Measurements from ENCODE around the gene KIF5A.
"Not testable (repeated sequence)": the region's sequence is repeated elsewhere in the genome, so short reads cannot be mapped to it uniquely, and the experiment has no call there.

Gene KIF5A

GRCh38 chr12:57615637-57616036 lies 65.8 kb downstream of the KIF5A start:
- no peaks in the 10 kb centered on the region for H3K79me2 ChIP-seq (ENCODE audit: insufficient read depth, low read length)
- no peak overlapping the region for H3K4me3 ChIP-seq (ENCODE audit: low read depth, low read length, poor library complexity, severe bottlenecking)
- no peaks in the 10 kb centered on the region for H3F3A ChIP-seq (ENCODE audit: insufficient read depth, low read length)
- no peaks in the 10 kb centered on the region for H4K20me1 ChIP-seq (ENCODE audit: insufficient read depth, low read length)
- no peak overlapping the region for H3K27ac ChIP-seq (ENCODE audit: low read depth, low read length, poor library complexity, severe bottlenecking)
- H3K36me3 ChIP-seq (ENCODE audit: insufficient read depth, low read length), result no peaks in the 10 kb centered on the region
- peaks cover 10% of the 10 kb centered on the region for H3K4me1 ChIP-seq (ENCODE audit: insufficient read depth, low read length, severe bottlenecking)
- no peaks in the 10 kb centered on the region for H3K9me3 ChIP-seq (ENCODE audit: low read length)
- no peaks in the 10 kb centered on the region for H3K9me2 ChIP-seq (ENCODE audit: low read depth, low read length)
- no peak overlapping the region for H3K4me2 ChIP-seq (ENCODE audit: low read length)
- no peak overlapping the region for H3K9ac ChIP-seq (ENCODE audit: low read length)
- TF ChIP-seq CTCF (IDR thresholded peaks at IDR 0.05; ENCODE audit: low read length) (no peak), EZH2 (IDR thresholded peaks at IDR 0.05; ENCODE audit: borderline replicate concordance, low read length) (no peak)
- H2AFZ ChIP-seq (ENCODE audit: low read length), result no peak overlapping the region
- peaks cover 4% of the 10 kb centered on the region; the same call in 1 of the 2 replicates for H3K27me3 ChIP-seq (ENCODE audit: insufficient read depth, low read length)

GRCh38 chr12:57616383-57617101 lies 66.7 kb downstream of the KIF5A start:
- Histone ChIP-seq H3K9ac (ENCODE audit: low read length) (no peak overlapping the region), H3K36me3 (ENCODE audit: insufficient read depth, low read length) (no peaks in the 10 kb centered on the region), H3K4me2 (ENCODE audit: low read length) (no peak overlapping the region), H3F3A (ENCODE audit: insufficient read depth, low read length) (no peaks in the 10 kb centered on the region), H3K4me3 (ENCODE audit: low read depth, low read length, poor library complexity, severe bottlenecking) (no peak overlapping the region), H3K9me2 (ENCODE audit: low read depth, low read length) (no peaks in the 10 kb centered on the region), H4K20me1 (ENCODE audit: insufficient read depth, low read length) (no peaks in the 10 kb centered on the region), H3K9me3 (ENCODE audit: low read length) (no peaks in the 10 kb centered on the region), H3K27ac (ENCODE audit: low read depth, low read length, poor library complexity, severe bottlenecking) (no peak overlapping the region), H3K79me2 (ENCODE audit: insufficient read depth, low read length) (no peaks in the 10 kb centered on the region), H3K4me1 (ENCODE audit: insufficient read depth, low read length, severe bottlenecking) (peaks cover 18% of the 10 kb centered on the region), H3K27me3 (ENCODE audit: insufficient read depth, low read length) (peaks cover 4% of the 10 kb centered on the region; the same call in 1 of the 2 replicates), H2AFZ (ENCODE audit: low read length) (no peak overlapping the region)
- TF ChIP-seq EZH2 (IDR thresholded peaks at IDR 0.05; ENCODE audit: borderline replicate concordance, low read length) (no peak), CTCF (IDR thresholded peaks at IDR 0.05; ENCODE audit: low read length) (no peak)

GRCh38 chr12:57617942-57618341 lies 68.1 kb downstream of the KIF5A start:
- Histone ChIP-seq H2AFZ (ENCODE audit: low read length) (no peak overlapping the region), H3F3A (ENCODE audit: insufficient read depth, low read length) (no peaks in the 10 kb centered on the region), H3K27ac (ENCODE audit: low read depth, low read length, poor library complexity, severe bottlenecking) (no peak overlapping the region), H4K20me1 (ENCODE audit: insufficient read depth, low read length) (no peaks in the 10 kb centered on the region), H3K4me2 (ENCODE audit: low read length) (no peak overlapping the region), H3K9me3 (ENCODE audit: low read length) (no peaks in the 10 kb centered on the region), H3K79me2 (ENCODE audit: insufficient read depth, low read length) (no peaks in the 10 kb centered on the region), H3K4me3 (ENCODE audit: low read depth, low read length, poor library complexity, severe bottlenecking) (no peak overlapping the region), H3K36me3 (ENCODE audit: insufficient read depth, low read length) (no peaks in the 10 kb centered on the region), H3K27me3 (ENCODE audit: insufficient read depth, low read length) (peaks cover 7% of the 10 kb centered on the region), H3K9ac (ENCODE audit: low read length) (no peak overlapping the region), H3K9me2 (ENCODE audit: low read depth, low read length) (no peaks in the 10 kb centered on the region), H3K4me1 (ENCODE audit: insufficient read depth, low read length, severe bottlenecking) (peaks cover 16% of the 10 kb centered on the region)
- TF ChIP-seq EZH2 (IDR thresholded peaks at IDR 0.05; ENCODE audit: borderline replicate concordance, low read length) (no peak), CTCF (IDR thresholded peaks at IDR 0.05; ENCODE audit: low read length) (no peak)

GRCh38 chr12:57618431-57618830 lies 68.6 kb downstream of the KIF5A start:
- not testable (repeated sequence) for H3K36me3 ChIP-seq (ENCODE audit: insufficient read depth, low read length); H3K79me2 ChIP-seq (ENCODE audit: insufficient read depth, low read length); H4K20me1 ChIP-seq (ENCODE audit: insufficient read depth, low read length); H2AFZ ChIP-seq (ENCODE audit: low read length); H3K9me2 ChIP-seq (ENCODE audit: low read depth, low read length); H3K27me3 ChIP-seq (ENCODE audit: insufficient read depth, low read length); H3K9ac ChIP-seq (ENCODE audit: low read length); H3K27ac ChIP-seq (ENCODE audit: low read depth, low read length, poor library complexity, severe bottlenecking); H3F3A ChIP-seq (ENCODE audit: insufficient read depth, low read length); H3K4me2 ChIP-seq (ENCODE audit: low read length); H3K4me3 ChIP-seq (ENCODE audit: low read depth, low read length, poor library complexity, severe bottlenecking); H3K9me3 ChIP-seq (ENCODE audit: low read length)
- H3K4me1 ChIP-seq (ENCODE audit: insufficient read depth, low read length, severe bottlenecking), result peaks cover 16% of the 10 kb centered on the region

Measured in OCI-LY1 (cell line).